Chondrocyte (in vitro differentiated cells): ENCODE results near the gene POU2F1. TPM values are rescaled to one million over a fixed set of nuclear protein-coding genes. Genes with fewer than 3 reads are reported as not detected.

ENCODE experiments used
- DNase-seq: peaks from one replicate; pipeline ENCODE4 v3.0.0; 2021; ENCODE audit warnings: mixed read lengths, low spot score
- H3K27ac Mint-ChIP-seq: one replicate; pipeline ENCODE4 v1.8.0; 2021; ENCODE audit warnings: mild to moderate bottlenecking, moderate library complexity, mixed read lengths; ENCODE audit not compliant: unreplicated experiment
- H3K27me3 Mint-ChIP-seq: 2 replicates; pipeline ENCODE4 v1.8.0; 2021; ENCODE audit warnings: low read depth, mixed read lengths
- H3K36me3 Mint-ChIP-seq: 2 replicates; pipeline ENCODE4 v1.8.0; 2021; ENCODE audit warnings: low read depth, mixed read lengths
- H3K4me1 Mint-ChIP-seq: 2 replicates; pipeline ENCODE4 v1.8.0; 2021; ENCODE audit warnings: low read depth, mild to moderate bottlenecking, mixed read lengths
- H3K4me3 Mint-ChIP-seq: one replicate; pipeline ENCODE4 v1.8.0; 2021; ENCODE audit warnings: mild to moderate bottlenecking, moderate library complexity, mixed read lengths; ENCODE audit not compliant: unreplicated experiment
- H3K9me3 Mint-ChIP-seq: 2 replicates; pipeline ENCODE4 v1.8.0; 2021; ENCODE audit warnings: low read depth, mixed read lengths
- CTCF ChIP-seq: fragments of 200-600 bp; sonication (generic); IDR thresholded peaks from 2 replicates; pipeline ENCODE4 v1.5.0; 2021; ENCODE audit warnings: antibody characterized with exemption, mild to moderate bottlenecking, moderate library complexity
- total RNA-seq: library from RNA; stranded (reverse); gene quantifications from 3 replicates; pipeline ENCODE4 v1.2.1, GENCODE V29; 2021

The POU2F1 gene
- total RNA-seq, 1 donor from 2014 or later = 13.2 TPM

- DNase-seq = no peak
- Mint-ChIP-seq H3K4me3 (no peak overlapping the region), H3K27ac (no peak overlapping the region), H3K36me3 (peaks cover under 1% of the 10 kb centered on the region), H3K27me3 (peaks cover 16% of the 10 kb centered on the region), H3K9me3 (peaks cover 4% of the 10 kb centered on the region), H3K4me1 (peaks cover 17% of the 10 kb centered on the region)
- no peak for TF ChIP-seq CTCF
Observed at GRCh38 chr1:167441222-167441621, 220.5 kb downstream of the POU2F1 start.

GRCh38 chr1:167442142-167442848 is 221.6 kb downstream of the POU2F1 start:
- TF ChIP-seq CTCF = peak; percentile 87
- Mint-ChIP-seq H3K36me3 (no peaks in the 10 kb centered on the region), H3K27me3 (peaks cover 16% of the 10 kb centered on the region), H3K4me1 (peaks cover 17% of the 10 kb centered on the region), H3K9me3 (no peaks in the 10 kb centered on the region), H3K4me3 (no peak overlapping the region), H3K27ac (no peak overlapping the region)
- no peak for DNase-seq

- Mint-ChIP-seq H3K27ac (no peak overlapping the region), H3K36me3 (no peaks in the 10 kb centered on the region), H3K4me1 (peaks cover 17% of the 10 kb centered on the region), H3K9me3 (no peaks in the 10 kb centered on the region), H3K4me3 (no peak overlapping the region), H3K27me3 (peaks cover 16% of the 10 kb centered on the region)
- no peak for TF ChIP-seq CTCF
- DNase-seq = no peak
Observed at GRCh38 chr1:167442854-167443565, 222.3 kb downstream of the POU2F1 start.

- no peak overlapping the region for H3K4me3 Mint-ChIP-seq
- H3K4me1 Mint-ChIP-seq = peaks cover 16% of the 10 kb centered on the region
- DNase-seq = no peak
- H3K9me3 Mint-ChIP-seq = no peaks in the 10 kb centered on the region
- no peak for TF ChIP-seq CTCF
- H3K36me3 Mint-ChIP-seq = no peaks in the 10 kb centered on the region
- H3K27me3 Mint-ChIP-seq = peaks cover 9% of the 10 kb centered on the region
- no peak overlapping the region for H3K27ac Mint-ChIP-seq
Observed at GRCh38 chr1:167443757-167444156, 223.1 kb downstream of the POU2F1 start.

- Mint-ChIP-seq H3K36me3 (no peaks in the 10 kb centered on the region), H3K4me3 (no peak overlapping the region), H3K27ac (no peak overlapping the region), H3K4me1 (peaks cover 4% of the 10 kb centered on the region), H3K27me3 (peaks cover 8% of the 10 kb centered on the region), H3K9me3 (no peaks in the 10 kb centered on the region)
- TF ChIP-seq CTCF = no peak
- no peak for DNase-seq
Observed at GRCh38 chr1:167446966-167447365, 226.3 kb downstream of the POU2F1 start.
